GM23338 (cell line): ENCODE measurements around the gene ASB5. TPM values are rescaled to one million over a fixed set of nuclear protein-coding genes. Genes with fewer than 3 reads are reported as not detected.

Experiments
- ATAC-seq: fragments of 200-7000 bp; cut with Tn5 transposase; 3 replicates; pipeline ENCODE4 v1.9.1; 2020
- DNase-seq: peaks from one replicate; pipeline ENCODE4 v3.0.0-alpha.2; 2015; ENCODE audit warnings: low spot score
- H2AFZ ChIP-seq: fragments of 200-600 bp; sonication (generic); 2 replicates; pipeline ENCODE4 v1.8.0; 2016; ENCODE audit warnings: antibody characterized with exemption, mild to moderate bottlenecking, moderate library complexity
- H3F3A ChIP-seq: fragments of 200-600 bp; sonication (generic); replicated peaks from 2 replicates; pipeline ENCODE4 v1.8.0; 2017; ENCODE audit warnings: antibody characterized with exemption, mixed run types, low read depth
- H3K27ac ChIP-seq: fragments of 200-600 bp; sonication (generic); 2 replicates; pipeline ENCODE4 v1.6.1; 2016; ENCODE audit warnings: low read depth
- H3K27me3 ChIP-seq: fragments of 200-600 bp; sonication (generic); 2 replicates; pipeline ENCODE4 v1.8.0; 2016; ENCODE audit warnings: mild to moderate bottlenecking, mixed run types, moderate library complexity; ENCODE audit not compliant: insufficient read depth
- H3K36me3 ChIP-seq: fragments of 200-600 bp; sonication (generic); 2 replicates; pipeline ENCODE4 v1.8.0; 2016; ENCODE audit warnings: mild to moderate bottlenecking; ENCODE audit not compliant: insufficient read depth
- H3K4me1 ChIP-seq: fragments of 200-600 bp; sonication (generic); 2 replicates; pipeline ENCODE4 v1.8.0; 2016; ENCODE audit warnings: mild to moderate bottlenecking, moderate library complexity; ENCODE audit not compliant: insufficient read depth
- H3K4me2 ChIP-seq: fragments of 200-600 bp; sonication (generic); 2 replicates; pipeline ENCODE4 v1.7.1; 2017; ENCODE audit warnings: mixed run types
- H3K4me3 ChIP-seq: fragments of 200-600 bp; sonication (generic); 2 replicates; pipeline ENCODE4 v1.6.1; 2016; ENCODE audit warnings: mixed run types
- H3K79me2 ChIP-seq: fragments of 200-600 bp; sonication (generic); replicated peaks from 2 replicates; pipeline ENCODE4 v1.8.0; 2017; ENCODE audit warnings: mild to moderate bottlenecking; ENCODE audit not compliant: insufficient read depth
- H3K9me2 ChIP-seq: fragments of 200-600 bp; sonication (generic); 2 replicates; pipeline ENCODE4 v1.8.0; 2017; ENCODE audit not compliant: insufficient read depth
- H4K20me1 ChIP-seq: fragments of 200-600 bp; sonication (generic); replicated peaks from 2 replicates; pipeline ENCODE4 v1.8.0; 2017; ENCODE audit warnings: mild to moderate bottlenecking; ENCODE audit not compliant: insufficient read depth
- H3K27ac Mint-ChIP-seq: 2 replicates; pipeline ENCODE4 v1.8.0; 2020; ENCODE audit warnings: inconsistent platforms, mild to moderate bottlenecking, moderate library complexity, mixed read lengths
- H3K27me3 Mint-ChIP-seq: 3 replicates; pipeline ENCODE4 v1.8.0; 2022; ENCODE audit warnings: low read depth, mild to moderate bottlenecking, moderate library complexity, mixed read lengths, inconsistent platforms; ENCODE audit not compliant: insufficient read depth, poor library complexity
- H3K36me3 Mint-ChIP-seq: 3 replicates; pipeline ENCODE4 v1.8.0; 2021; ENCODE audit warnings: low read depth, mild to moderate bottlenecking, inconsistent platforms, moderate library complexity, mixed read lengths
- H3K4me1 Mint-ChIP-seq: 3 replicates; pipeline ENCODE4 v1.8.0; 2020; ENCODE audit warnings: mild to moderate bottlenecking, inconsistent platforms, mixed read lengths
- H3K4me3 Mint-ChIP-seq: 3 replicates; pipeline ENCODE4 v1.8.0; 2021; ENCODE audit warnings: moderate library complexity, mild to moderate bottlenecking, inconsistent platforms, mixed read lengths
- H3K9me3 Mint-ChIP-seq: 3 replicates; pipeline ENCODE4 v1.8.0; 2020; ENCODE audit warnings: moderate library complexity, mild to moderate bottlenecking, inconsistent platforms, mixed read lengths
- CREB1 ChIP-seq: fragments of 250-450 bp; sonication (Bioruptor Pico); IDR thresholded peaks from 2 replicates; pipeline ENCODE4 v1.5.0; 2020; ENCODE audit warnings: low read depth, mild to moderate bottlenecking, moderate library complexity
- EZH2 ChIP-seq: fragments of 200-600 bp; sonication (generic); IDR thresholded peaks from one replicate; pipeline ENCODE4 v1.8.0; 2017; ENCODE audit warnings: antibody characterized with exemption, mild to moderate bottlenecking, low read depth; ENCODE audit not compliant: unreplicated experiment
- EZH2phosphoT487 ChIP-seq: fragments of 200-600 bp; sonication (generic); IDR thresholded peaks from one replicate; pipeline ENCODE4 v1.8.1; 2018; ENCODE audit warnings: antibody characterized with exemption; ENCODE audit not compliant: unreplicated experiment
- JUNB ChIP-seq: IDR thresholded peaks from one replicate; pipeline ENCODE4 v1.6.1; 2016; ENCODE audit warnings: antibody characterized with exemption; ENCODE audit not compliant: unreplicated experiment
- NANOG ChIP-seq: IDR thresholded peaks from 2 replicates; pipeline ENCODE4 v1.6.1; 2016; ENCODE audit warnings: antibody characterized with exemption, borderline replicate concordance
- POLR2AphosphoS5 ChIP-seq: IDR thresholded peaks from 2 replicates; pipeline ENCODE4 v1.6.1; 2016; ENCODE audit warnings: antibody characterized with exemption, low read depth
- REST ChIP-seq: IDR thresholded peaks from one replicate; pipeline ENCODE4 v1.6.1; 2018; ENCODE audit warnings: antibody characterized with exemption; ENCODE audit not compliant: unreplicated experiment
- STAT1 ChIP-seq: IDR thresholded peaks from one replicate; pipeline ENCODE4 v1.6.1; 2016; ENCODE audit warnings: antibody characterized with exemption; ENCODE audit not compliant: unreplicated experiment
- ZNF114 ChIP-seq: fragments of 250-450 bp; sonication (Bioruptor Pico); IDR thresholded peaks from 2 replicates; pipeline ENCODE4 v1.5.0; 2020; ENCODE audit warnings: mild to moderate bottlenecking, moderate library complexity
- ZNF331 ChIP-seq: fragments of 250-450 bp; sonication (Bioruptor Pico); IDR thresholded peaks from 2 replicates; pipeline ENCODE4 v1.5.0; 2020; ENCODE audit warnings: low read depth, mild to moderate bottlenecking, moderate library complexity
- polyA plus RNA-seq: library from polyadenylated mRNA; unstranded; fragments of >200 nt; fragmentation: Nextera tagmentation; extraction: Ambion mirVana; gene quantifications from 2 replicates; pipeline ENCODE4 v1.2.1, GENCODE V29; 2016
- total RNA-seq: library from RNA; depleted of rRNA; stranded (reverse); fragments of >200 nt; shearing (Covaris generic); gene quantifications from 2 replicates; pipeline ENCODE4 v1.2.3, GENCODE V29; 2014
- TF ChIP-seq, protein P1 (sequence below), 2 experiments: fragments of 200-600 bp in 1 of 2; sonication (generic) in 1 of 2; conservative IDR thresholded peaks; 2 replicates each; pipeline versions ENCODE4 v1.5.1 to v1.6.1; 2016 to 2017; ENCODE audit warnings: antibody characterized with exemption in 2 of 2, low read depth in 2 of 2, mild to moderate bottlenecking in 2 of 2, moderate library complexity in 1 of 2
- TF ChIP-seq, protein P2 (sequence below): IDR thresholded peaks from 2 replicates; pipeline ENCODE4 v1.6.1; 2016; ENCODE audit warnings: antibody characterized with exemption
- TF ChIP-seq, protein P3 (sequence below): fragments of 250-450 bp; sonication (Bioruptor Pico); IDR thresholded peaks from 2 replicates; pipeline ENCODE4 v1.5.0; 2020; ENCODE audit warnings: mild to moderate bottlenecking, moderate library complexity

ASB5 gene
- total and polyA plus RNA-seq, 2 experiments from 2014 or later, result not detected

DNA sequence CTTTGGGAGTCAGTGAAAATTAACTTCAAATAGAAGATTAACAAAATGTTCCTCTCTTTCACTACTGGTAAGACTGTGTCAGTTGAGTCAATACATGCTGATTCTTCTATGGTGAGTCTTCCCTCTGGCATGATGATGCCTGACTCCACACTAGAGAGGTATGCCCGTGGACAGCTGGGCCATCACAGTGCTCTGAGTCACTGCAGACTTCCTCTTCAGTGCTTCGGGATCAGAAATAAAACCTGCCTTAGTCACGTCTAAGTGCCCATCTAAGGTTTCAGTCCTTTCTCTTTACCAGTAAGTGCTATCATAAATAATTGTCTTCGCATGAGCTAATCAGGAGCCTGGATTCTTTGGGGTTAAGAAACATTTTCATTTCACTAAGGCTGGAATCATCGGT, 1.6 kb upstream of the ASB5 start:
- H3K9me3 Mint-ChIP-seq, result no peaks in the 10 kb centered on the region
- no peak overlapping the region for H3K27ac Mint-ChIP-seq
- no peaks in the 10 kb centered on the region for H3K4me1 Mint-ChIP-seq
- no peak for ATAC-seq
- Histone ChIP-seq H3K36me3 (no peaks in the 10 kb centered on the region), H3K9me2 (no peaks in the 10 kb centered on the region), H3K4me2 (no peak overlapping the region), H3K79me2 (no peaks in the 10 kb centered on the region), H3K27ac (no peak overlapping the region), H2AFZ (no peak overlapping the region), H3K27me3 (no peaks in the 10 kb centered on the region), H3K4me1 (no peaks in the 10 kb centered on the region), H3K4me3 (no peak overlapping the region), H4K20me1 (no peaks in the 10 kb centered on the region), H3F3A (no peaks in the 10 kb centered on the region)
- no peaks in the 10 kb centered on the region for H3K36me3 Mint-ChIP-seq
- no peak overlapping the region for H3K4me3 Mint-ChIP-seq
- no peaks in the 10 kb centered on the region for H3K27me3 Mint-ChIP-seq
- DNase-seq, result no peak
- TF ChIP-seq, protein P1, sequence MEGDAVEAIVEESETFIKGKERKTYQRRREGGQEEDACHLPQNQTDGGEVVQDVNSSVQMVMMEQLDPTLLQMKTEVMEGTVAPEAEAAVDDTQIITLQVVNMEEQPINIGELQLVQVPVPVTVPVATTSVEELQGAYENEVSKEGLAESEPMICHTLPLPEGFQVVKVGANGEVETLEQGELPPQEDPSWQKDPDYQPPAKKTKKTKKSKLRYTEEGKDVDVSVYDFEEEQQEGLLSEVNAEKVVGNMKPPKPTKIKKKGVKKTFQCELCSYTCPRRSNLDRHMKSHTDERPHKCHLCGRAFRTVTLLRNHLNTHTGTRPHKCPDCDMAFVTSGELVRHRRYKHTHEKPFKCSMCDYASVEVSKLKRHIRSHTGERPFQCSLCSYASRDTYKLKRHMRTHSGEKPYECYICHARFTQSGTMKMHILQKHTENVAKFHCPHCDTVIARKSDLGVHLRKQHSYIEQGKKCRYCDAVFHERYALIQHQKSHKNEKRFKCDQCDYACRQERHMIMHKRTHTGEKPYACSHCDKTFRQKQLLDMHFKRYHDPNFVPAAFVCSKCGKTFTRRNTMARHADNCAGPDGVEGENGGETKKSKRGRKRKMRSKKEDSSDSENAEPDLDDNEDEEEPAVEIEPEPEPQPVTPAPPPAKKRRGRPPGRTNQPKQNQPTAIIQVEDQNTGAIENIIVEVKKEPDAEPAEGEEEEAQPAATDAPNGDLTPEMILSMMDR (conservative IDR thresholded peaks at IDR 0.05; ENCODE audit: low read depth in 2 of 2), result no peak
- no peak for TF ChIP-seq POLR2AphosphoS5
- TF ChIP-seq NANOG, result no peak
- no peak for TF ChIP-seq ZNF114 (CRISPR knock-in tag)
- TF ChIP-seq EZH2phosphoT487, result no peak
- no peak for TF ChIP-seq STAT1
- TF ChIP-seq, protein P2, sequence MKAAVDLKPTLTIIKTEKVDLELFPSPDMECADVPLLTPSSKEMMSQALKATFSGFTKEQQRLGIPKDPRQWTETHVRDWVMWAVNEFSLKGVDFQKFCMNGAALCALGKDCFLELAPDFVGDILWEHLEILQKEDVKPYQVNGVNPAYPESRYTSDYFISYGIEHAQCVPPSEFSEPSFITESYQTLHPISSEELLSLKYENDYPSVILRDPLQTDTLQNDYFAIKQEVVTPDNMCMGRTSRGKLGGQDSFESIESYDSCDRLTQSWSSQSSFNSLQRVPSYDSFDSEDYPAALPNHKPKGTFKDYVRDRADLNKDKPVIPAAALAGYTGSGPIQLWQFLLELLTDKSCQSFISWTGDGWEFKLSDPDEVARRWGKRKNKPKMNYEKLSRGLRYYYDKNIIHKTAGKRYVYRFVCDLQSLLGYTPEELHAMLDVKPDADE, result no peak
- TF ChIP-seq EZH2, result no peak
- TF ChIP-seq, protein P3, sequence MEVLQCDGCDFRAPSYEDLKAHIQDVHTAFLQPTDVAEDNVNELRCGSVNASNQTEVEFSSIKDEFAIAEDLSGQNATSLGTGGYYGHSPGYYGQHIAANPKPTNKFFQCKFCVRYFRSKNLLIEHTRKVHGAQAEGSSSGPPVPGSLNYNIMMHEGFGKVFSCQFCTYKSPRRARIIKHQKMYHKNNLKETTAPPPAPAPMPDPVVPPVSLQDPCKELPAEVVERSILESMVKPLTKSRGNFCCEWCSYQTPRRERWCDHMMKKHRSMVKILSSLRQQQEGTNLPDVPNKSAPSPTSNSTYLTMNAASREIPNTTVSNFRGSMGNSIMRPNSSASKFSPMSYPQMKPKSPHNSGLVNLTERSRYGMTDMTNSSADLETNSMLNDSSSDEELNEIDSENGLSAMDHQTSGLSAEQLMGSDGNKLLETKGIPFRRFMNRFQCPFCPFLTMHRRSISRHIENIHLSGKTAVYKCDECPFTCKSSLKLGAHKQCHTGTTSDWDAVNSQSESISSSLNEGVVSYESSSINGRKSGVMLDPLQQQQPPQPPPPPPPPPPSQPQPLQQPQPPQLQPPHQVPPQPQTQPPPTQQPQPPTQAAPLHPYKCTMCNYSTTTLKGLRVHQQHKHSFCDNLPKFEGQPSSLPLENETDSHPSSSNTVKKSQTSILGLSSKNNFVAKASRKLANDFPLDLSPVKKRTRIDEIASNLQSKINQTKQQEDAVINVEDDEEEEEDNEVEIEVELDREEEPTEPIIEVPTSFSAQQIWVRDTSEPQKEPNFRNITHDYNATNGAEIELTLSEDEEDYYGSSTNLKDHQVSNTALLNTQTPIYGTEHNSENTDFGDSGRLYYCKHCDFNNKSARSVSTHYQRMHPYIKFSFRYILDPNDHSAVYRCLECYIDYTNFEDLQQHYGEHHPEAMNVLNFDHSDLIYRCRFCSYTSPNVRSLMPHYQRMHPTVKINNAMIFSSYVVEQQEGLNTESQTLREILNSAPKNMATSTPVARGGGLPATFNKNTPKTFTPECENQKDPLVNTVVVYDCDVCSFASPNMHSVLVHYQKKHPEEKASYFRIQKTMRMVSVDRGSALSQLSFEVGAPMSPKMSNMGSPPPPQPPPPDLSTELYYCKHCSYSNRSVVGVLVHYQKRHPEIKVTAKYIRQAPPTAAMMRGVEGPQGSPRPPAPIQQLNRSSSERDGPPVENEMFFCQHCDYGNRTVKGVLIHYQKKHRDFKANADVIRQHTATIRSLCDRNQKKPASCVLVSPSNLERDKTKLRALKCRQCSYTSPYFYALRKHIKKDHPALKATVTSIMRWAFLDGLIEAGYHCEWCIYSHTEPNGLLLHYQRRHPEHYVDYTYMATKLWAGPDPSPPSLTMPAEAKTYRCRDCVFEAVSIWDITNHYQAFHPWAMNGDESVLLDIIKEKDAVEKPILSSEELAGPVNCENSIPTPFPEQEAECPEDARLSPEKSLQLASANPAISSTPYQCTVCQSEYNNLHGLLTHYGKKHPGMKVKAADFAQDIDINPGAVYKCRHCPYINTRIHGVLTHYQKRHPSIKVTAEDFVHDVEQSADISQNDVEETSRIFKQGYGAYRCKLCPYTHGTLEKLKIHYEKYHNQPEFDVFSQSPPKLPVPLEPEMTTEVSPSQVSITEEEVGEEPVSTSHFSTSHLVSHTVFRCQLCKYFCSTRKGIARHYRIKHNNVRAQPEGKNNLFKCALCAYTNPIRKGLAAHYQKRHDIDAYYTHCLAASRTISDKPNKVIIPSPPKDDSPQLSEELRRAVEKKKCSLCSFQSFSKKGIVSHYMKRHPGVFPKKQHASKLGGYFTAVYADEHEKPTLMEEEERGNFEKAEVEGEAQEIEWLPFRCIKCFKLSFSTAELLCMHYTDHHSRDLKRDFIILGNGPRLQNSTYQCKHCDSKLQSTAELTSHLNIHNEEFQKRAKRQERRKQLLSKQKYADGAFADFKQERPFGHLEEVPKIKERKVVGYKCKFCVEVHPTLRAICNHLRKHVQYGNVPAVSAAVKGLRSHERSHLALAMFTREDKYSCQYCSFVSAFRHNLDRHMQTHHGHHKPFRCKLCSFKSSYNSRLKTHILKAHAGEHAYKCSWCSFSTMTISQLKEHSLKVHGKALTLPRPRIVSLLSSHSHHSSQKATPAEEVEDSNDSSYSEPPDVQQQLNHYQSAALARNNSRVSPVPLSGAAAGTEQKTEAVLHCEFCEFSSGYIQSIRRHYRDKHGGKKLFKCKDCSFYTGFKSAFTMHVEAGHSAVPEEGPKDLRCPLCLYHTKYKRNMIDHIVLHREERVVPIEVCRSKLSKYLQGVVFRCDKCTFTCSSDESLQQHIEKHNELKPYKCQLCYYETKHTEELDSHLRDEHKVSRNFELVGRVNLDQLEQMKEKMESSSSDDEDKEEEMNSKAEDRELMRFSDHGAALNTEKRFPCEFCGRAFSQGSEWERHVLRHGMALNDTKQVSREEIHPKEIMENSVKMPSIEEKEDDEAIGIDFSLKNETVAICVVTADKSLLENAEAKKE (CRISPR knock-in tag), result no peak
- TF ChIP-seq REST, result no peak
- no peak for TF ChIP-seq CREB1
- TF ChIP-seq JUNB, result no peak
- TF ChIP-seq ZNF331 (CRISPR knock-in tag), result no peak
